Erythroblast (primary cell): ENCODE results near the gene CWC15.

Experiments
- GATA1 ChIP-seq: IDR thresholded peaks from 2 replicates; pipeline ENCODE4 v1.6.1; 2011; ENCODE audit warnings: low read depth, mild to moderate bottlenecking, control low read depth, low read length, moderate library complexity
- POLR2A ChIP-seq: IDR thresholded peaks from 2 replicates; pipeline ENCODE4 v1.6.1; 2011; ENCODE audit warnings: mild to moderate bottlenecking, low read length

- TF ChIP-seq POLR2A (no peak), GATA1 (no peak)
These were observed 20.1 kb upstream of the CWC15 start for GRCh38 chr11:94993400-94993943.
